GM12891 (cell line): Measurements from ENCODE around the gene SMPD3.

ENCODE experiments used
- DNase-seq: peaks from one replicate; pipeline ENCODE4 v3.0.0; 2011; ENCODE audit warnings: low spot score; ENCODE audit not compliant: insufficient read length
- FAIRE-seq: peaks from 2 replicates; lab custom pipeline; 2011; peaks lifted over from hg19 to GRCh38; lab: Jason Lieb, UNC
- PAX5 ChIP-seq: IDR thresholded peaks from 2 replicates; pipeline ENCODE4 v1.6.1; 2011; ENCODE audit warnings: low read length, moderate library complexity, mild to moderate bottlenecking; ENCODE audit not compliant: insufficient read depth, severe bottlenecking
- POLR2A ChIP-seq: IDR thresholded peaks from 2 replicates; pipeline ENCODE4 v1.6.1; 2011; ENCODE audit warnings: low read depth, low read length, control low read depth
- POLR2AphosphoS5 ChIP-seq: IDR thresholded peaks from 2 replicates; pipeline ENCODE4 v1.6.1; 2011; ENCODE audit warnings: low read depth, low read length, control low read depth
- POU2F2 ChIP-seq: IDR thresholded peaks from 2 replicates; pipeline ENCODE4 v1.6.1; 2011; ENCODE audit warnings: low read depth, mild to moderate bottlenecking, control low read depth, low read length, moderate library complexity
- SPI1 ChIP-seq: IDR thresholded peaks from 2 replicates; pipeline ENCODE4 v1.6.1; 2011; ENCODE audit warnings: low read depth, low read length, control low read depth
- TAF1 ChIP-seq: IDR thresholded peaks from 2 replicates; pipeline ENCODE4 v1.6.1; 2011; ENCODE audit warnings: low read depth, low read length, control low read depth

Gene SMPD3

DNA sequence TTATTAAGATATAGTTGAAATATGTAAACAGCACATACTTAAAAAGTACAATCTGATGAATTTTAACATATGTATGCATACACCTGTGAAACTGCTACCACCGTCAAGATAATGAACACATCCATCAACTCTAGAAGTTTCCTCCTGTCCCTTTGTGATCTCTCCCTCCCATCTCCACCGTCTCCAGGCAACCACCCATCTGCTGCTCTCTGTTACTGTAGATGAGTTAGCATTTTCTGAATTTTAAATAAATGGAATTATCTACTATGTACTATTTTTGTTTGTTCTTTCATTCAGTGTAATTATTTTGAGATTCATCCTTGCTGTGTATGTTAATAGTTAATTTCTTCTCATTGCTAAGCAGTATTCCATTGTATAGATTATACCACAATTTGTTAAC, 40.2 kb upstream of the SMPD3 start:
- DNase-seq (no peak), FAIRE-seq (no peak)
- no peak for TF ChIP-seq POLR2A
- no peak for TF ChIP-seq PAX5

DNA sequence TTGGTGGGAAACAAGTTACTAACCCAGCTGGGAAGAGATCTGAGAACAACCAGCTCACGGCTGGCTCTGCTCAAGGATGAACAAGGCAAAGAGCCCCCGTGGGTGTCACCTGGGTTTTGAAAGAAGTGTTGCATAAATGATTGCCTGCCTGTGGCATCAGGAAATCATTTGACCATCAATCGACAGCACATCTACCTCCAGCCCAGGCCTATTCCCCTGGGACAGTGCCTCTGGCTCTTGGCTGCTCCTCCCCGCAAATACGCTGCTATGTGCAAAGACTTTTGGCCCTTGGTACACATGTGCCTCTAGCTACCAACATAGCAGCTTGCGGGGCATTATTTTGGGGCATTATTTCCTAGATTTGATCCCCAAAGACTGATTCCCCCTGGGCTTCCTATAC, 39.4 kb upstream of the SMPD3 start:
- no peak for TF ChIP-seq POLR2A
- TF ChIP-seq SPI1 = no peak
- TF ChIP-seq POLR2AphosphoS5 = no peak
- TF ChIP-seq POU2F2 = no peak
- TF ChIP-seq TAF1 = no peak
- no peak for TF ChIP-seq PAX5
- DNase-seq (no peak), FAIRE-seq (no peak)

DNA sequence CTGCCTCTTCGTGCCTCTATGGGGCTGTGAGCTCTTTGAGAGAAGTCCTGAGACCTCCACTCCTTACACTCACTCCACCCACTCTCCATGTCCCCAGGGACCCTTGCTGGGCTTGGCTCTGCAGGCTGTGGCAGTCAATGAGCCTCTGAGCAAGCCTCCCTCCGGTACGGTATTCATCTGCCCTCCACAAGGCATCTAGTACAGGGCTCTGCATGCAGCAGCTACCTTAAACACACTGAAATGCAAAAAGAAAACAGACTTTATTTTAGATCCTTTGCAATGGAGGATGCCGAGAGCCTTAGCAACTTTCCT, 38.9 kb upstream of the SMPD3 start:
- no peak for FAIRE-seq
- DNase-seq = no peak
- TF ChIP-seq POLR2A (no peak), TAF1 (no peak), POU2F2 (no peak), POLR2AphosphoS5 (no peak), SPI1 (no peak), PAX5 (no peak)

DNA sequence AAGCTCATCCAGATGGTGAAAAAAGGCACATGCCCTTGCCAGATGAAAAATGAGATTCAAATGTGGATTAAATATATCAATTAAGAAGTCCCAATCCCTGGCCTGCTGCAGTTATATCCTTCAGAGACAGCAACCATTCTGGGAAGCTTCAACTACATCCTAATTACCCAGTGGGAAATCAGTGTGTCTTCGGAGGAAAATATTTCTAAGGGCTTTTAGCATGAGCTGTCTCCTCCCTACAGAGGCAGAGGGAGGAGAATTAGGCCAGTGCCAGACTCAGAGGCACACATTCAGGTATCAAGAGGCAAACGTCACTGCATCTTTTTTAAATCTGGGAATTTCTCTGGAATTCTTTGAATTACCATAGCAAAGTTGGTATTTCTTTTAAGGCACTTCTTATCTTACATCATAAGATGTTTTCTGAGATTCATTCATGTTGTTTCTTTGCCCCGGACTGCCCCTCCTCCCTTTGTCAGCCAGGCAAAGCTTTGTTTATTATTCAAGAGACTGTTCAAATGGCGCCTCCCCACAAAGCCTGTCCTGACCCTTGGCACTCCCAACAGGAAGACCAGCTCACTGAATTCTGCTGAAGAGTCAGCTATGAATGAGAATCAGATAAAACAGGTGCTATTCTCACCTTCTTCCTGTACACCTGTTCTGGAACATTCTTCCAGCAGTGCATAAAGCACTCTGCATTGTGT, 38.3 kb upstream of the SMPD3 start:
- FAIRE-seq = no peak
- TF ChIP-seq TAF1 (no peak), POLR2A (no peak), POLR2AphosphoS5 (no peak), PAX5 (no peak), SPI1 (no peak), POU2F2 (no peak)
- no peak for DNase-seq

DNA sequence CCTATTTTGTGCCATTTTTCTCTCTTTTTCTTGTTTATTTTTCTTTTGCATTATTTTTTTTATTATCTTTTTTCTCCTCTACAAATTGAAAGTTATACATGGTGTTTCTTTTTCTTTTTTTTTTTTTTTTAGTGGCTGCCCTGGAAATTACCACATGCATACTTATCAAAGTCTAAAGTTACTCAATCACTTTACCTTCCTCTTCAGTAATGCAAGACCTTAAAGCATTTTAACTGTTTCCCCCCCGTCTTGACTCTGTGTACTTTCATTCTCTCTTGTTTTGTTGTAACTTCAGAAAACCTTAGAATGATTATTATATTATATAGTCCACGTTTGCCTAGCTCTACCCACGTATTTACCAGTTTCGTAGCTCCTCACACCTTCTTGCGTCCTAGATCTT, 33.3 kb upstream of the SMPD3 start:
- DNase-seq (no peak), FAIRE-seq (no peak)
- TF ChIP-seq POU2F2 = no peak
- TF ChIP-seq TAF1 = no peak
- no peak for TF ChIP-seq POLR2AphosphoS5
- TF ChIP-seq PAX5 = no peak
- TF ChIP-seq POLR2A = no peak
- no peak for TF ChIP-seq SPI1

DNA sequence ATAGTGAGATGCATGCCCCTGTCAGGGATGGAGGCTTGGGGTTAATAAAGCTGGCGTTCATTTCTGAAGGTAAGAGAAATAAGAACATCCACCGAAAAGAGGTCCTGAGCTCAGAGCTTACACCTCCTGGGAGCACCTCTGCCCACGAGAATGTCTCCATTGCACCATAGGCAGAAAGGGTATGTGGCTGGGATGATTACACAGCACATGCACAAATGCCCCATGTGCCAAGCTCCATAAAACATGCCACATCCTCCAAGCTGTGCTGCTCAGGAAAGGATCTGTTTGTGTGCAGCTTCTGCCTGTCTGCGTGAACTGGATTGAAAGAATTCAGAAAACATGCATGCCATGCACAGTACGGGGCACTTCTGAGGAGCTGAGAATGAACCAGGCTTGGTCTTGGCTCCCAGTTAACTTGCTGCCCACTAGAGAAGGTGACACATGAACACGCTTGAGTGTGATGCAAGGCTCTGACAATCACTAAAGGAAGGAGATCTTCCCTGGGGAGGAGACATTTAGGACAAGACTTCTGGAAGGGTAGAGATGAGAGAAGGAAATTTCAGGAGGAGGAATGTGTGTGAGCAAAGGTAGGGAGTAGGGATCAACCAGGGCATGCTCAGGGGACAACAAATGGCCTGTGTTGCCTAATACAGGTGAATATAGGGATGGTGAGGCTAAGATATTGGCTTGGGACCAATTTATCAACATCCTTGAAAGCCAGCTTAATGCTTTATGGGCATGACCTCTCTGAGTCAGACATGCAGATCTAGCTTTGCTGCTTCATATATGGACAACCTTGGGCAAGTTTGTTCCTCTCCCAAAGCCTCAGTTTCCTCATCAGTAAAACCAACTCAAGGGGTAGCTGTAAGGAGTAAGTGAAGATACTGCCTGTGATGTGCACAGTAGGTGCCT, 32.0 kb upstream of the SMPD3 start:
- DNase-seq = no peak
- no peak for TF ChIP-seq POLR2A
- no peak for TF ChIP-seq POLR2AphosphoS5
- no peak for TF ChIP-seq SPI1
- no peak for TF ChIP-seq PAX5
- no peak for TF ChIP-seq TAF1
- no peak for TF ChIP-seq POU2F2
- FAIRE-seq = no peak

DNA sequence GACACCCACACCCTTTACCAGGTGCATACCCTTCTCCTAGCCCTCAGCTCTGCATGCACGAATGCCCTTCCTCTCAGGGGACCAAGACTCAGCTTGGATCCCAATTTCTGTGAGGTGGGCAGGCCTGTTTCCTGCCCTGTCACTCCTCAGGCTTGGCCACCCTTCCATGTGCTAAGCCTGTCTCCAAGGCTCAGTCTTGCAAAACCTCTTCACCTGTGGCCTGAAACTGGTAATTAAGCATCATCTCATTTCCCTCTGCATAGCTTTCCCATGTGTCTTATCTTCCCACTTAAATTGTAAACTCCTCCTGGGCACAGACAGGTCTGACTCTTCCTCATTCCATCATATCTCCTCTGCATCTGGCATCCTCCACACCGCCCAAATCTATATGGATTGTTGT, 31.0 kb upstream of the SMPD3 start:
- DNase-seq (no peak), FAIRE-seq (no peak)
- TF ChIP-seq SPI1 = no peak
- no peak for TF ChIP-seq POU2F2
- TF ChIP-seq PAX5 = no peak
- no peak for TF ChIP-seq TAF1
- no peak for TF ChIP-seq POLR2AphosphoS5
- no peak for TF ChIP-seq POLR2A

DNA sequence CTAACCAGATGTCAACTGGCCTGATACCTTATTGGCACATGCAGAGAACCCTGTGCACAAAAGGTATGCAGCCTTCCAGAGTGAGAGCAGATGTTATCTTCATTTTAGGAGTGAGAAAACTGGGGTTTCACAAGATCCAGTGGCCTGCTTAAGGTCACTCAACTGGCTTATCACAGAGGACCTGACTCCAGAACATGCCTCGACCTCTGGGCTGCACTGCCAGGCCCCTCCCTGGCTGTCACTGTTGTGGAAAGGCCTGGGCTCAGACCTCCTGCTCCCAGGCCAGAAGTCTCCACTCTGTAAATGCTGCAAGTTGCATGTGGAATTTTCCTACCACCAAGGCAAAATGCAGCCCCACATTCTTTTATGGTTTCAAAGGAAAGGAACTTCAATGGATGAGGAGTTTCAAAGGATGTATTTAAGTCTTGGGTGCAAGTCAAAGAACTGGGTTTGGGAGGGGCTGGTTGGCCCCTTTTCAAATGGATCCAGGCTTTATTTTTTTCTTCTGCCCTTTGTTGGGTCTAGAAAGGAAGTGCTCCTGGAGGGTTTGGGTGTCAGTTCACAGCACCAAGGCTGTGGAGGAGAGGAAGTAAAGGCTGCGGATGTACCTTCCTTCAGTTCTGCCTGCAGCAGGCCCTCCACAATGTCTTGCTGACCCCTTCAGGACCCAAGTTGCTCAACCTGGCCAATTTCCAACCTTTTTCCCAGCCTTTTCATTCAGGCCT, 30.4 kb upstream of the SMPD3 start:
- FAIRE-seq = no peak

DNA sequence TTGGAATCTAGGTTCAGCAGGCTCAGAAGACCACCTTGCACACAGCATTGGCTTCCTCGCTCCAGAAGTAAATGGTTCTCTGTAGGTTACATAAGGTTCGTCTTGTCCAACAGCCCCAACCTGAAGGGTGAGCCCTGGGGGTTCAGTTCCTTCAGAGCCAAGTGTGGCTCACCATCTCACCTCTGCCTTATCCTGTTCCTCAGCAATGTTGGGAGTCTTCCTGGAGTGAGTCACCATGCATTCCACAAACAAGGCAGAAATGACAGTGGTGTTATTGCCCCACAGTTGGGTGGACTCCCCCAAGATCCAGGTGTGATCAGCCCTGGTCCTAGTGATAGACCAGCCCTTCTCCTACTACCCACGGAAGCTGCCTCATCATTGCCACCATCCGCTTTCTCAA, 26.8 kb upstream of the SMPD3 start:
- TF ChIP-seq POLR2AphosphoS5 = no peak
- no peak for TF ChIP-seq POU2F2
- FAIRE-seq (no peak), DNase-seq (no peak)

More for the DNA sequence above, 30.4 kb upstream of the SMPD3 start:
- DNase-seq = no peak
- TF ChIP-seq POU2F2 (no peak), POLR2A (no peak), SPI1 (no peak), PAX5 (no peak), POLR2AphosphoS5 (no peak), TAF1 (no peak)
